Liver (tissue), 9 donors: ENCODE data around the gene CHI3L2. TPM values are rescaled to one million over a fixed set of nuclear protein-coding genes. Genes with fewer than 3 reads are reported as not detected.

Experiments
- DNase-seq: peaks from one replicate; pipeline ENCODE4 v3.0.0-alpha.2; 2017; ENCODE audit warnings: low spot score
- H3K27ac ChIP-seq, 2 donors: one replicate each; pipeline ENCODE4 v1.7.0; 2013; ENCODE audit warnings: inconsistent platforms in 2 of 2, low read length in 2 of 2, control low read depth in 1 of 2, low read depth in 1 of 2, mild to moderate bottlenecking in 1 of 2
- H3K27me3 ChIP-seq, 4 donors: one replicate each; pipeline versions ENCODE4 v1.6.1 to v1.7.0; 2013; ENCODE audit warnings: low read length in 3 of 4, inconsistent platforms in 1 of 4, mild to moderate bottlenecking in 1 of 4, moderate library complexity in 1 of 4; ENCODE audit not compliant: control insufficient read depth in 4 of 4, insufficient read depth in 4 of 4
- H3K36me3 ChIP-seq, 4 donors: one replicate each; pipeline versions ENCODE4 v1.6.1 to v1.7.0; 2013; ENCODE audit warnings: low read length in 3 of 4, mild to moderate bottlenecking in 3 of 4, low read depth in 1 of 4, moderate library complexity in 1 of 4; ENCODE audit not compliant: control insufficient read depth in 4 of 4, insufficient read depth in 3 of 4
- H3K4me1 ChIP-seq, 4 donors: one replicate each; pipeline versions ENCODE4 v1.6.1 to v1.7.0; 2013; ENCODE audit warnings: low read length in 3 of 4, mild to moderate bottlenecking in 3 of 4, moderate library complexity in 1 of 4; ENCODE audit not compliant: control insufficient read depth in 4 of 4, insufficient read depth in 4 of 4
- H3K4me3 ChIP-seq, 3 donors: one replicate each; pipeline versions ENCODE4 v1.6.1 to v1.7.0; 2013; ENCODE audit warnings: low read length in 3 of 3, control low read depth in 1 of 3, low read depth in 1 of 3, mild to moderate bottlenecking in 1 of 3
- H3K9ac ChIP-seq, 2 donors: one replicate each; pipeline ENCODE4 v1.7.0; 2013; ENCODE audit warnings: low read length in 2 of 2, mild to moderate bottlenecking in 2 of 2, moderate library complexity in 2 of 2, control low read depth in 1 of 2, low read depth in 1 of 2
- H3K9me3 ChIP-seq, 4 donors: one replicate each; pipeline versions ENCODE4 v1.6.1 to v1.7.0; 2013; ENCODE audit warnings: low read length in 3 of 4; ENCODE audit not compliant: control insufficient read depth in 4 of 4
- CTCF ChIP-seq: fragments of 150-350 bp; IDR thresholded peaks from 2 replicates; pipeline ENCODE4 v1.5.1; 2017; ENCODE audit warnings: improper control_type of control experiment, low read depth, low read length; ENCODE audit not compliant: missing input control
- FOXA2 ChIP-seq: IDR thresholded peaks from 2 replicates; pipeline ENCODE4 v1.6.1; 2016; ENCODE audit warnings: antibody characterized with exemption
- HNF4A ChIP-seq, 2 donors: conservative IDR thresholded peaks; 2 replicates each; pipeline ENCODE4 v1.6.1; 2016; ENCODE audit warnings: antibody characterized with exemption in 2 of 2, mild to moderate bottlenecking in 2 of 2
- JUND ChIP-seq, 2 donors: IDR thresholded peaks; 2 replicates each; pipeline ENCODE4 v1.6.1; 2016; ENCODE audit warnings: antibody characterized with exemption in 2 of 2
- NR2F2 ChIP-seq: IDR thresholded peaks from 2 replicates; pipeline ENCODE4 v1.6.1; 2016; ENCODE audit warnings: antibody characterized with exemption
- RXRA ChIP-seq, 2 donors: IDR thresholded peaks; 2 replicates each; pipeline ENCODE4 v1.6.1; 2017 to 2018; ENCODE audit warnings: antibody characterized with exemption in 2 of 2, mild to moderate bottlenecking in 1 of 2
- SP1 ChIP-seq: IDR thresholded peaks from 2 replicates; pipeline ENCODE4 v1.6.1; 2018; ENCODE audit warnings: antibody characterized with exemption, mild to moderate bottlenecking
- TAF1 ChIP-seq: conservative IDR thresholded peaks from 2 replicates; pipeline ENCODE4 v1.6.1; 2016; ENCODE audit warnings: antibody characterized with exemption, mild to moderate bottlenecking
- YY1 ChIP-seq: IDR thresholded peaks from 2 replicates; pipeline ENCODE4 v1.6.1; 2016; ENCODE audit warnings: antibody characterized with exemption, mild to moderate bottlenecking
- WGBS: extraction: QIAGEN DNeasy Blood & Tissue Kit; methylation state at CpG from one replicate; pipeline ENCODE4 v1.1.7; 2013; 5-methylcytosine and 5-hydroxymethylcytosine counted together
- polyA plus RNA-seq, 2 donors: library from polyadenylated mRNA; stranded (reverse) in 1 of 2; unstranded in 1 of 2; fragments of 200-250 nt in 1 of 2; fragments of >200 nt in 1 of 2; fragmentation: Nextera tagmentation in 1 of 2; extraction: Ambion mirVana in 1 of 2; gene quantifications; one replicate each; pipeline versions ENCODE4 v1.2.1 to v1.2.3, GENCODE V29; 2013 to 2015
- total RNA-seq, 2 donors: library from RNA; depleted of rRNA; stranded (reverse); fragments of >200 nt; gene quantifications; one replicate each; pipeline ENCODE4 v1.2.3, GENCODE V29; 2014
- TF ChIP-seq, protein P1 (sequence below): IDR thresholded peaks from 2 replicates; pipeline ENCODE4 v1.6.1; 2016; ENCODE audit warnings: antibody characterized with exemption
- TF ChIP-seq, protein P2 (sequence below): IDR thresholded peaks from 2 replicates; pipeline ENCODE4 v1.6.1; 2016; ENCODE audit warnings: antibody characterized with exemption
- donor health status: healthy.
- donor health status: healthy.
- donor health status: healthy.
- donor health status: healthy.
- donor health status: healthy.

Gene CHI3L2
- total and polyA plus RNA-seq, 4 donors = 0.07 to 0.32 (median 0.24) TPM

GRCh38 chr1:111256988-111257658 lies 29.6 kb downstream of the CHI3L2 start:
- no peak overlapping the region for H3K27ac ChIP-seq
- TF ChIP-seq, protein P1, sequence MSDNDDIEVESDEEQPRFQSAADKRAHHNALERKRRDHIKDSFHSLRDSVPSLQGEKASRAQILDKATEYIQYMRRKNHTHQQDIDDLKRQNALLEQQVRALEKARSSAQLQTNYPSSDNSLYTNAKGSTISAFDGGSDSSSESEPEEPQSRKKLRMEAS = no peak
- no peak for TF ChIP-seq JUND (IDR thresholded peaks at IDR 0.05)
- TF ChIP-seq SP1 = no peak
- TF ChIP-seq YY1 = no peak
- no peak for TF ChIP-seq RXRA (IDR thresholded peaks at IDR 0.05)
- no peak for TF ChIP-seq TAF1
- no peaks in the 10 kb centered on the region for H3K4me1 ChIP-seq
- H3K4me3 ChIP-seq = no peak overlapping the region
- peaks cover 0 to 4% (median 0%) of the 10 kb centered on the region in 4 donors for H3K27me3 ChIP-seq
- no peaks in the 10 kb centered on the region for H3K36me3 ChIP-seq
- no peak overlapping the region for H3K9ac ChIP-seq
- DNase-seq = no peak
- WGBS = 79% methylated on average over 8 of the region's 8 CpGs
- H3K9me3 ChIP-seq = no peaks in the 10 kb centered on the region

GRCh38 chr1:111267801-111268508 lies 40.4 kb downstream of the CHI3L2 start:
- no peak for TF ChIP-seq CTCF
- TF ChIP-seq FOXA2 = no peak
- TF ChIP-seq HNF4A (conservative IDR thresholded peaks at IDR 0.05) = peak in 1 of 2 donors; percentile 39
- H3K4me1 ChIP-seq = peaks cover 0 to 6% (median under 1%) of the 10 kb centered on the region in 4 donors
- H3K27me3 ChIP-seq = peaks cover 0 to 20% (median 5%) of the 10 kb centered on the region in 4 donors
- H3K9me3 ChIP-seq = peaks cover 0 to 8% (median 3%) of the 10 kb centered on the region in 4 donors
- 54% methylated on average over 4 of the region's 4 CpGs for WGBS
- no peak for DNase-seq
- H3K27ac ChIP-seq = no peak overlapping the region
- no peak overlapping the region for H3K4me3 ChIP-seq
- H3K36me3 ChIP-seq = no peaks in the 10 kb centered on the region
- no peak overlapping the region for H3K9ac ChIP-seq

GRCh38 chr1:111269825-111270406 lies 42.4 kb downstream of the CHI3L2 start:
- no peak for DNase-seq
- Histone ChIP-seq H3K27me3 (peaks cover 0 to 20% (median 5%) of the 10 kb centered on the region in 4 donors), H3K4me1 (peaks cover 0 to 6% (median under 1%) of the 10 kb centered on the region in 4 donors), H3K27ac (no peak overlapping the region), H3K9ac (no peak overlapping the region), H3K9me3 (peaks cover 0 to 8% (median 3%) of the 10 kb centered on the region in 4 donors), H3K36me3 (no peaks in the 10 kb centered on the region), H3K4me3 (no peak overlapping the region)
- 89% methylated on average over 4 of the region's 4 CpGs for WGBS
- TF ChIP-seq, protein P2, sequence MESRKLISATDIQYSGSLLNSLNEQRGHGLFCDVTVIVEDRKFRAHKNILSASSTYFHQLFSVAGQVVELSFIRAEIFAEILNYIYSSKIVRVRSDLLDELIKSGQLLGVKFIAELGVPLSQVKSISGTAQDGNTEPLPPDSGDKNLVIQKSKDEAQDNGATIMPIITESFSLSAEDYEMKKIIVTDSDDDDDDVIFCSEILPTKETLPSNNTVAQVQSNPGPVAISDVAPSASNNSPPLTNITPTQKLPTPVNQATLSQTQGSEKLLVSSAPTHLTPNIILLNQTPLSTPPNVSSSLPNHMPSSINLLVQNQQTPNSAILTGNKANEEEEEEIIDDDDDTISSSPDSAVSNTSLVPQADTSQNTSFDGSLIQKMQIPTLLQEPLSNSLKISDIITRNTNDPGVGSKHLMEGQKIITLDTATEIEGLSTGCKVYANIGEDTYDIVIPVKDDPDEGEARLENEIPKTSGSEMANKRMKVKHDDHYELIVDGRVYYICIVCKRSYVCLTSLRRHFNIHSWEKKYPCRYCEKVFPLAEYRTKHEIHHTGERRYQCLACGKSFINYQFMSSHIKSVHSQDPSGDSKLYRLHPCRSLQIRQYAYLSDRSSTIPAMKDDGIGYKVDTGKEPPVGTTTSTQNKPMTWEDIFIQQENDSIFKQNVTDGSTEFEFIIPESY = no peak
- no peak for TF ChIP-seq NR2F2
